Stimulated activated CD4-positive, alpha-beta T cell treated with anti-CD3 and anti-CD28 coated beads, Interleukin-12 subunit alpha, Interleukin-12 subunit beta, amount 100 ng/mL, for 4 hours (primary cell): Measurements from ENCODE around the gene CALCB.

ENCODE experiments used
- DNase-seq: peaks from one replicate; pipeline ENCODE4 v3.0.0-alpha.2; 2020

CALCB gene

GRCh38 chr11:15119352-15119751 lies 46.0 kb downstream of the CALCB start:
- DNase-seq = no peak

- no peak for DNase-seq
Measured at GRCh38 chr11:15119826-15120225, 46.4 kb downstream of the CALCB start.

- DNase-seq = no peak
Measured at GRCh38 chr11:15123849-15124248, 50.5 kb downstream of the CALCB start.

GRCh38 chr11:15124528-15124927 lies 51.1 kb downstream of the CALCB start:
- DNase-seq = no peak

GRCh38 chr11:15127341-15127740 lies 53.9 kb downstream of the CALCB start:
- no peak for DNase-seq
